NB4 (cell line): ENCODE results near the gene HIVEP2.

Experiments
- DNase-seq: peaks from one replicate; pipeline ENCODE4 v3.0.0; 2010; ENCODE audit warnings: low read depth
- H3K4me3 ChIP-seq: one replicate; pipeline ENCODE4 v1.5.1; 2011; ENCODE audit warnings: mild to moderate bottlenecking, low read depth, low read length, moderate library complexity
- CTCF ChIP-seq: IDR thresholded peaks from one replicate; pipeline ENCODE4 v1.5.1; 2012; ENCODE audit warnings: low read depth, low read length
- MAX ChIP-seq: IDR thresholded peaks from 2 replicates; pipeline ENCODE4 v1.6.1; 2011; ENCODE audit warnings: low read depth, low read length
- MYC ChIP-seq: IDR thresholded peaks from 2 replicates; pipeline ENCODE4 v1.6.1; 2011; ENCODE audit warnings: low read depth, low read length
- POLR2A ChIP-seq: IDR thresholded peaks from 2 replicates; pipeline ENCODE4 v1.6.1; 2011; ENCODE audit warnings: mild to moderate bottlenecking; ENCODE audit not compliant: insufficient read length; ENCODE audit errors: extremely low read depth

HIVEP2 gene

GRCh38 chr6:142738035-142738396 lies 207.0 kb downstream of the HIVEP2 start:
- no peak for DNase-seq
- TF ChIP-seq MYC (no peak), POLR2A (no peak)
- H3K4me3 ChIP-seq = no peak overlapping the region

GRCh38 chr6:142737368-142738034 lies 207.5 kb downstream of the HIVEP2 start:
- TF ChIP-seq CTCF (no peak), MAX (no peak), MYC (no peak), POLR2A (no peak)

GRCh38 chr6:142735204-142735603 lies 209.8 kb downstream of the HIVEP2 start:
- no peak overlapping the region for H3K4me3 ChIP-seq
- DNase-seq = no peak
- TF ChIP-seq CTCF = no peak
- no peak for TF ChIP-seq POLR2A
- TF ChIP-seq MAX = no peak
- no peak for TF ChIP-seq MYC

More at GRCh38 chr6:142737368-142738034, 207.5 kb downstream of the HIVEP2 start:
- no peak for DNase-seq
- H3K4me3 ChIP-seq = no peak overlapping the region

- no peak for TF ChIP-seq POLR2A
- TF ChIP-seq MAX = no peak
- no peak for TF ChIP-seq MYC
- TF ChIP-seq CTCF = no peak
- no peak overlapping the region for H3K4me3 ChIP-seq
- DNase-seq = no peak
These were observed 212.2 kb downstream of the HIVEP2 start for GRCh38 chr6:142732790-142733189.

GRCh38 chr6:142731611-142732010 lies 213.4 kb downstream of the HIVEP2 start:
- TF ChIP-seq MYC (no peak), POLR2A (no peak), CTCF (no peak), MAX (no peak)
- no peak for DNase-seq
- H3K4me3 ChIP-seq = no peak overlapping the region

GRCh38 chr6:142729618-142730017 lies 215.4 kb downstream of the HIVEP2 start:
- TF ChIP-seq MYC (no peak), MAX (no peak), CTCF (no peak), POLR2A (no peak)
- no peak overlapping the region for H3K4me3 ChIP-seq
- no peak for DNase-seq
